B cell (primary cell): ENCODE data around the gene KDM7A. TPM values are rescaled to one million over a fixed set of nuclear protein-coding genes. Genes with fewer than 3 reads are reported as not detected.

Experiments
- ATAC-seq: fragments of 200-7000 bp; cut with Tn5 transposase; one replicate; pipeline ENCODE4 v1.10.0; 2021; ENCODE audit warnings: low read depth, mild to moderate bottlenecking, moderate number of reproducible peaks, moderate library complexity
- CTCF ChIA-PET: fragments of 350-600 bp; sonication (Branson Sonifier 250); formaldehyde crosslinking; loops from one replicate; lab custom pipeline; 2021; ENCODE audit warnings: antibody characterized with exemption, inconsistent platforms; lab: Charles Lee
- POLR2A ChIA-PET: fragments of 350-600 bp; sonication (Branson Sonifier 250); formaldehyde crosslinking; loops from one replicate; lab custom pipeline; 2021; ENCODE audit warnings: antibody characterized with exemption; lab: Charles Lee
- DNase-seq: peaks from one replicate; pipeline ENCODE4 v3.0.0; 2013
- H2AFZ ChIP-seq: 2 replicates; pipeline ENCODE4 v1.6.1; 2012; ENCODE audit warnings: mild to moderate bottlenecking, low read depth, low read length; ENCODE audit not compliant: insufficient read depth, poor library complexity, severe bottlenecking
- H3K27ac ChIP-seq, 2 donors: 1 replicate in 1 of 2; 2 replicates in 1 of 2; pipeline ENCODE4 v1.5.1; 2012 to 2013; ENCODE audit warnings: low read length in 2 of 2, mild to moderate bottlenecking in 2 of 2, moderate library complexity in 1 of 2
- H3K27me3 ChIP-seq, 4 experiments: fragments of 200-600 bp in 1 of 4; sonication (generic) in 1 of 4; replicated peaks in 1 of 4; 1 replicate in 2 of 4; 2 replicates in 2 of 4; pipeline versions ENCODE4 v1.6.1 to v1.7.0; 2013 to 2016; ENCODE audit warnings: low read length in 3 of 4, mild to moderate bottlenecking in 2 of 4, mixed read lengths in 1 of 4, moderate library complexity in 1 of 4; ENCODE audit not compliant: insufficient read depth in 4 of 4, control insufficient read depth in 3 of 4; ENCODE audit errors: control extremely low read depth in 1 of 4
- H3K36me3 ChIP-seq, 2 experiments: replicated peaks in 1 of 2; 1 replicate in 1 of 2; 2 replicates in 1 of 2; pipeline versions ENCODE4 v1.6.1 to v1.7.1; 2013; ENCODE audit warnings: low read length in 1 of 2; ENCODE audit not compliant: insufficient read depth in 2 of 2, control insufficient read depth in 1 of 2; ENCODE audit errors: control extremely low read depth in 1 of 2, extremely low read depth in 1 of 2
- H3K4me1 ChIP-seq, 2 donors: fragments of 200-600 bp in 1 of 2; sonication (generic) in 1 of 2; 1 replicate in 1 of 2; 2 replicates in 1 of 2; pipeline versions ENCODE4 v1.5.1 to v1.6.1; 2013 to 2017; ENCODE audit warnings: low read length in 2 of 2; ENCODE audit not compliant: control insufficient read depth in 2 of 2, insufficient read depth in 2 of 2
- H3K4me2 ChIP-seq: replicated peaks from 2 replicates; pipeline ENCODE3; 2012; ENCODE audit warnings: mild to moderate bottlenecking, low read depth, low read length; ENCODE audit not compliant: poor library complexity, severe bottlenecking
- H3K4me3 ChIP-seq, 5 experiments: fragments of 200-600 bp in 1 of 5; sonication (generic) in 1 of 5; 1 replicate in 3 of 5; 2 replicates in 2 of 5; pipeline versions ENCODE4 v1.5.1 to v1.7.0; 2011 to 2016; ENCODE audit warnings: low read length in 4 of 5, mild to moderate bottlenecking in 4 of 5, low read depth in 2 of 5, control low read depth in 1 of 5, moderate library complexity in 1 of 5; ENCODE audit not compliant: insufficient read depth in 1 of 5; ENCODE audit errors: control extremely low read depth in 1 of 5, extremely low read depth in 1 of 5
- H3K79me2 ChIP-seq: fragments of 200-600 bp; sonication (generic); one replicate; pipeline ENCODE4 v1.6.0; 2016; ENCODE audit warnings: low read length; ENCODE audit not compliant: control insufficient read depth, insufficient read depth
- H3K9ac ChIP-seq: fragments of 200-600 bp; sonication (generic); 2 replicates; pipeline ENCODE4 v1.6.1; 2017; ENCODE audit warnings: mild to moderate bottlenecking, low read length, moderate library complexity
- H3K9me3 ChIP-seq, 3 donors: one replicate each; pipeline versions ENCODE4 v1.6.1 to v1.7.1; 2013; ENCODE audit warnings: low read length in 2 of 3; ENCODE audit not compliant: control insufficient read depth in 2 of 3, insufficient read depth in 1 of 3; ENCODE audit errors: control extremely low read depth in 1 of 3
- H4K20me1 ChIP-seq: 2 replicates; pipeline ENCODE4 v1.6.0; 2012; ENCODE audit warnings: mild to moderate bottlenecking, low read length; ENCODE audit not compliant: insufficient read depth, control insufficient read depth, poor library complexity, severe bottlenecking
- H3K27ac Mint-ChIP-seq: one replicate; pipeline ENCODE4 v1.8.0; 2021; ENCODE audit warnings: mixed read lengths
- H3K27me3 Mint-ChIP-seq: one replicate; pipeline ENCODE4 v1.8.0; 2021; ENCODE audit warnings: mixed read lengths
- H3K4me1 Mint-ChIP-seq: one replicate; pipeline ENCODE4 v1.8.0; 2021; ENCODE audit warnings: mixed read lengths
- H3K4me3 Mint-ChIP-seq: one replicate; pipeline ENCODE4 v1.8.0; 2021; ENCODE audit warnings: mixed read lengths
- H3K9me3 Mint-ChIP-seq: one replicate; pipeline ENCODE4 v1.8.0; 2022; ENCODE audit warnings: mixed read lengths; ENCODE audit not compliant: insufficient read depth
- CTCF ChIP-seq: fragments of 200-600 bp; IDR thresholded peaks from one replicate; pipeline ENCODE4 v1.8.0; 2022; ENCODE audit warnings: antibody characterized with exemption, mild to moderate bottlenecking
- EZH2 ChIP-seq: IDR thresholded peaks from 2 replicates; pipeline ENCODE4 v1.6.1; 2012; ENCODE audit warnings: borderline replicate concordance, low read depth, mild to moderate bottlenecking, moderate library complexity, low read length; ENCODE audit not compliant: insufficient read depth, poor library complexity, severe bottlenecking
- WGBS: methylation state at CpG from one replicate; pipeline ENCODE4 v1.1.5; 2013; ENCODE audit warnings: missing lambda C conversion rate; ENCODE audit not compliant: insufficient coverage; 5-methylcytosine and 5-hydroxymethylcytosine counted together
- intact Hi-C: fragments of 100-400 bp; cut with micrococcal nuclease; formaldehyde crosslinking; loops from one replicate; pipeline ENCODE4 v1.10.0; 2022
- polyA plus RNA-seq: library from polyadenylated mRNA; depleted of rRNA; stranded (reverse); fragments of >200 nt; gene quantifications from 2 replicates; pipeline ENCODE4 v1.2.3, GENCODE V29; 2012
- total RNA-seq, 2 donors: library from RNA; stranded (reverse); fragments of 120-200 nt in 1 of 2; gene quantifications; 1 replicate in 1 of 2; 2 replicates in 1 of 2; pipeline versions ENCODE4 v1.2.3 to v1.2.4, GENCODE V29; 2013 to 2022

The KDM7A gene
- total and polyA plus RNA-seq, 2 donors (not counting 1 experiment from before 2014, with no cell fraction given), result 16.1 to 50.8 TPM

GRCh38 chr7:140161047-140161446 is 15.7 kb downstream of the KDM7A start:
- Histone ChIP-seq H3K36me3 (peaks cover 2 to 9% of the 10 kb centered on the region in 2 experiments), H3K27ac (no peak overlapping the region), H2AFZ (no peak overlapping the region), H4K20me1 (peaks cover 97% of the 10 kb centered on the region), H3K9me3 (no peaks in the 10 kb centered on the region), H3K79me2 (peaks cover 100% of the 10 kb centered on the region), H3K9ac (no peak overlapping the region), H3K4me2 (no peak overlapping the region), H3K4me3 (no peak overlapping the region), H3K4me1 (peaks cover 36 to 44% of the 10 kb centered on the region in 2 donors), H3K27me3 (no peaks in the 10 kb centered on the region)
- intact Hi-C loops, result no loop called here
- H3K4me3 Mint-ChIP-seq, result no peak overlapping the region
- POLR2A ChIA-PET, result no interaction called here
- no peak for ATAC-seq
- DNase-seq, result no peak
- WGBS, result no CpG with 5 or more reads among the region's 1 CpG
- peak overlapping the region; percentile 55 for H3K27ac Mint-ChIP-seq
- peaks cover 70% of the 10 kb centered on the region for H3K4me1 Mint-ChIP-seq
- no peaks in the 10 kb centered on the region for H3K27me3 Mint-ChIP-seq
- no peak for TF ChIP-seq EZH2
- TF ChIP-seq CTCF, result no peak
- no peaks in the 10 kb centered on the region for H3K9me3 Mint-ChIP-seq
- CTCF ChIA-PET, result no interaction called here

- Mint-ChIP-seq H3K27ac (peak overlapping the region; percentile 28), H3K9me3 (no peaks in the 10 kb centered on the region), H3K4me1 (peaks cover 70% of the 10 kb centered on the region), H3K4me3 (no peak overlapping the region), H3K27me3 (no peaks in the 10 kb centered on the region)
- intact Hi-C loops, result no loop called here
- ChIA-PET POLR2A (no interaction called here), CTCF (no interaction called here)
- no peak overlapping the region for H3K4me3 ChIP-seq
- H3K9me3 ChIP-seq, result no peaks in the 10 kb centered on the region
- TF ChIP-seq EZH2 (no peak), CTCF (no peak)
- H3K79me2 ChIP-seq, result peaks cover 100% of the 10 kb centered on the region
- WGBS, result 66% methylated on average over 2 of the region's 2 CpGs
- DNase-seq (no peak), ATAC-seq (no peak)
- H3K27me3 ChIP-seq, result no peaks in the 10 kb centered on the region
- no peak overlapping the region for H2AFZ ChIP-seq
- peak overlapping the region in 1 of 2 donors; percentile 28 for H3K27ac ChIP-seq
- H3K36me3 ChIP-seq, result peaks cover 0 to 11% of the 10 kb centered on the region in 2 experiments
- H3K4me1 ChIP-seq, result peaks cover 30 to 36% of the 10 kb centered on the region in 2 donors
- H3K4me2 ChIP-seq, result no peak overlapping the region
- no peak overlapping the region for H3K9ac ChIP-seq
- H4K20me1 ChIP-seq, result peaks cover 97% of the 10 kb centered on the region
Observed at GRCh38 chr7:140160308-140160707, 16.5 kb downstream of the KDM7A start.
